Measurements from ENCODE around the gene NVL. TPM values are rescaled to one million over a fixed set of nuclear protein-coding genes. Genes with fewer than 3 reads are reported as not detected.

Gene NVL
- total RNA-seq, 1 experiment from 2014 or later = 33.4 TPM

DNA sequence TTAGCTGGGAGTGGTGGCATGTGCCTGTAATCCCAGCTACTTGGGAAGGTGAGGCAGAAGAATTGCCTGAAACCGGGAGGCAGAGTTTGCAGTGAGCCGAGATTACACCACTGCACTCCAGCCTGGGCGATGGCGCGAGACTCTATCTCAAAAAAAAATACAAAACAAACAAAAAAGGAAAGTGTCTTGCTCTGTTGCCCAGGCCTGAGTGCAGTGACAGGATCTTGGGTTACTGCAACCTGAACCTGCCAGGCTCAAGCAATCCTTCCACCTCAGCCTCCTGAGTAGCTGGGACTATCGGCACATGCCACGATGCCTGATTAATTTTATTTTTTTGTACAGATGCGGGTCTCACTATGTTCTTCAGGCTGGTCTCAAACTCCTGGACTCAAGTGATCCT lies 113.6 kb downstream of the NVL start:
- TF ChIP-seq RORB (CRISPR knock-in tag; IDR thresholded peaks at IDR 0.05) (no peak), GTF2I (CRISPR knock-in tag; conservative IDR thresholded peaks at IDR 0.05) (no peak), CREB1 (CRISPR knock-in tag; IDR thresholded peaks at IDR 0.05) (no peak), MYBL2 (CRISPR knock-in tag; IDR thresholded peaks at IDR 0.05) (no peak)
- TF ChIP-seq, protein P1, sequence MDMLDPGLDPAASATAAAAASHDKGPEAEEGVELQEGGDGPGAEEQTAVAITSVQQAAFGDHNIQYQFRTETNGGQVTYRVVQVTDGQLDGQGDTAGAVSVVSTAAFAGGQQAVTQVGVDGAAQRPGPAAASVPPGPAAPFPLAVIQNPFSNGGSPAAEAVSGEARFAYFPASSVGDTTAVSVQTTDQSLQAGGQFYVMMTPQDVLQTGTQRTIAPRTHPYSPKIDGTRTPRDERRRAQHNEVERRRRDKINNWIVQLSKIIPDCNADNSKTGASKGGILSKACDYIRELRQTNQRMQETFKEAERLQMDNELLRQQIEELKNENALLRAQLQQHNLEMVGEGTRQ (CRISPR knock-in tag; IDR thresholded peaks at IDR 0.05) = no peak
- no peak for DNase-seq (ENCODE audit: low spot score)
- POLR2A ChIA-PET = interaction anchor here (0.6 kb wide), 1 partner anchor 37 kb away, joined by 3 read pairs; no protein-coding TSS in a partner anchor
- no peaks in the 10 kb centered on the region for H3K36me3 Mint-ChIP-seq
- ATAC-seq = no peak
- H3K9me3 Mint-ChIP-seq = no peaks in the 10 kb centered on the region
- peaks cover 29% of the 10 kb centered on the region for H3K4me1 Mint-ChIP-seq
- no peak overlapping the region for H3K27ac Mint-ChIP-seq
- CTCF ChIA-PET = no interaction called here
- no peaks in the 10 kb centered on the region for H3K27me3 Mint-ChIP-seq (ENCODE audit: low read depth)
- no peak overlapping the region for H3K4me3 Mint-ChIP-seq

DNA sequence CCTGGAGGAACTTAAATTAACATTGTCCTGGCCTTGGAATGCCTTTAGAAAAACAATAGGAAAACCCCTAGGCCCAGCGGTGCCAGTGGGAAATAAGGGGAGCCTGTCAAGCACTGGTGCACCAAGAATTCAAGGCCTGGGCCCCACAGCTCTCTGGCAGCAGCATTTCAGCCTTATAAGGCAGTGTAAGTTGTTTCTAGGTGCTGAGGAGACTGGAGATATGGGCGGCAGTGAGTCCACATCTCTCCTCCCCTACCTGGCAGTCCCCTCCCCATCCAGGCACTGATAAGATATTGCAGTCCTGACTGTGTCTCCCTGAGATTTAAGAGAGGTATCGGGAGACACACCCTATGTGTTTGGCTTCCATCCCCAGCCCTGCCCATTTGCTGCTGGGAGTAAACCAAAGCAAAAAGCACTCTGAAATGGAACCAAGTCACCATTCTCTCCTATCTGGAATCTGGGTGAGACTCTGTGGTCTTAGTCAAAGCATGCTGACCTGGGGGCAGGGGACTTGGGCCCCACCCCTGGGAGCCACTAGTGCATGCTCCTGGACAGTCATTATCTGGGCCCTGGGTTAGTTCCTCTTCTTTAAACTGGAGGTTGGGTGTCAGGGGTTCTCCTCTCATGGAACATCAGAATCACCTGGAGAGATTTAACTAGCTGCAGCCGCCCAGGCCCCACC lies 116.4 kb downstream of the NVL start:
- ATAC-seq (peak; percentile 93), DNase-seq (ENCODE audit: low spot score) (peak; percentile 47)
- Mint-ChIP-seq H3K4me3 (no peak overlapping the region), H3K9me3 (no peaks in the 10 kb centered on the region), H3K36me3 (no peaks in the 10 kb centered on the region), H3K27ac (peak overlapping the region; percentile 81), H3K4me1 (peaks cover 21% of the 10 kb centered on the region), H3K27me3 (ENCODE audit: low read depth) (no peaks in the 10 kb centered on the region)
- POLR2A ChIA-PET = interaction anchor here (0.5 kb wide), 1 partner anchor 49 kb away, joined by 3 read pairs; no protein-coding TSS in a partner anchor
- CTCF ChIA-PET = interaction anchor here (1.0 kb wide), 1 partner anchor 23 kb away, joined by 3 read pairs; no protein-coding TSS in a partner anchor
- TF ChIP-seq MYBL2 (CRISPR knock-in tag; IDR thresholded peaks at IDR 0.05) (no peak), FOXJ3 (CRISPR knock-in tag; IDR thresholded peaks at IDR 0.05; ENCODE audit: borderline replicate concordance) (no peak), FOXK1 (CRISPR knock-in tag; IDR thresholded peaks at IDR 0.05) (no peak), ETV6 (CRISPR knock-in tag; IDR thresholded peaks at IDR 0.05) (no peak), EMX1 (CRISPR knock-in tag; IDR thresholded peaks at IDR 0.05) (no peak)
- TF ChIP-seq, protein P2, sequence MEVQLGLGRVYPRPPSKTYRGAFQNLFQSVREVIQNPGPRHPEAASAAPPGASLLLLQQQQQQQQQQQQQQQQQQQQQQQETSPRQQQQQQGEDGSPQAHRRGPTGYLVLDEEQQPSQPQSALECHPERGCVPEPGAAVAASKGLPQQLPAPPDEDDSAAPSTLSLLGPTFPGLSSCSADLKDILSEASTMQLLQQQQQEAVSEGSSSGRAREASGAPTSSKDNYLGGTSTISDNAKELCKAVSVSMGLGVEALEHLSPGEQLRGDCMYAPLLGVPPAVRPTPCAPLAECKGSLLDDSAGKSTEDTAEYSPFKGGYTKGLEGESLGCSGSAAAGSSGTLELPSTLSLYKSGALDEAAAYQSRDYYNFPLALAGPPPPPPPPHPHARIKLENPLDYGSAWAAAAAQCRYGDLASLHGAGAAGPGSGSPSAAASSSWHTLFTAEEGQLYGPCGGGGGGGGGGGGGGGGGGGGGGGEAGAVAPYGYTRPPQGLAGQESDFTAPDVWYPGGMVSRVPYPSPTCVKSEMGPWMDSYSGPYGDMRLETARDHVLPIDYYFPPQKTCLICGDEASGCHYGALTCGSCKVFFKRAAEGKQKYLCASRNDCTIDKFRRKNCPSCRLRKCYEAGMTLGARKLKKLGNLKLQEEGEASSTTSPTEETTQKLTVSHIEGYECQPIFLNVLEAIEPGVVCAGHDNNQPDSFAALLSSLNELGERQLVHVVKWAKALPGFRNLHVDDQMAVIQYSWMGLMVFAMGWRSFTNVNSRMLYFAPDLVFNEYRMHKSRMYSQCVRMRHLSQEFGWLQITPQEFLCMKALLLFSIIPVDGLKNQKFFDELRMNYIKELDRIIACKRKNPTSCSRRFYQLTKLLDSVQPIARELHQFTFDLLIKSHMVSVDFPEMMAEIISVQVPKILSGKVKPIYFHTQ (CRISPR knock-in tag; IDR thresholded peaks at IDR 0.05) = no peak
- TF ChIP-seq, protein P1 (CRISPR knock-in tag; IDR thresholded peaks at IDR 0.05) = no peak
- TF ChIP-seq, protein P3, sequence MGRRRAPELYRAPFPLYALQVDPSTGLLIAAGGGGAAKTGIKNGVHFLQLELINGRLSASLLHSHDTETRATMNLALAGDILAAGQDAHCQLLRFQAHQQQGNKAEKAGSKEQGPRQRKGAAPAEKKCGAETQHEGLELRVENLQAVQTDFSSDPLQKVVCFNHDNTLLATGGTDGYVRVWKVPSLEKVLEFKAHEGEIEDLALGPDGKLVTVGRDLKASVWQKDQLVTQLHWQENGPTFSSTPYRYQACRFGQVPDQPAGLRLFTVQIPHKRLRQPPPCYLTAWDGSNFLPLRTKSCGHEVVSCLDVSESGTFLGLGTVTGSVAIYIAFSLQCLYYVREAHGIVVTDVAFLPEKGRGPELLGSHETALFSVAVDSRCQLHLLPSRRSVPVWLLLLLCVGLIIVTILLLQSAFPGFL (CRISPR knock-in tag; IDR thresholded peaks at IDR 0.05; ENCODE audit: borderline replicate concordance) = no peak

DNA sequence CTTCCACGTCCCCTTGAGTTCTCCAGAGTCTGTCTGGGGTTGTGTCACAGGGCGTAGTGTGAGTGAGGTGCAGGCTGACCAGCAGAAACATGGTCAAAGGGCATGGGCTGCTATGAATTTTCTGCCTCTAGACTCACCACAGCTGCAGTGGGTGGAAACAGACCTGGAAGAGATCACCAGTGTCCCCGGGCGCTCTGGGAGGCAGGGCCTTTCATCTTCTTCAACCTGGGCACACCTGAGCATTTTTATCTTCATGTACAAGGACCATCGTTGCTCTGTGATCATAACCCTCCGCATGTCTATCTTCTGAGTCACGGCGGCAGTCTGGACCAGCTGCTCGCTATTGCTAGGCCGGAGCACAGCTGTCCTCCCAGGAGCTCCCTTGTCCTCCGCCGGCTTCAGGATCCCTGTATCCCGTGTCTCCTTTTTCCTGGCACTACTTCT lies 117.3 kb downstream of the NVL start:
- Mint-ChIP-seq H3K9me3 (no peaks in the 10 kb centered on the region), H3K27ac (peak overlapping the region; percentile 67), H3K27me3 (ENCODE audit: low read depth) (no peaks in the 10 kb centered on the region), H3K36me3 (no peaks in the 10 kb centered on the region), H3K4me1 (peaks cover 17% of the 10 kb centered on the region), H3K4me3 (no peak overlapping the region)
- POLR2A ChIA-PET = interaction anchor here (0.6 to 0.7 kb wide), 2 partner anchors 25 to 495 kb away, joined by 5 to 6 read pairs; no protein-coding TSS in a partner anchor
- no peak for ATAC-seq
- TF ChIP-seq GTF2I (CRISPR knock-in tag; conservative IDR thresholded peaks at IDR 0.05) (no peak), NFE2L1 (CRISPR knock-in tag; IDR thresholded peaks at IDR 0.05) (no peak), JAZF1 (CRISPR knock-in tag; IDR thresholded peaks at IDR 0.05) (no peak), ZBTB21 (CRISPR knock-in tag; IDR thresholded peaks at IDR 0.05; ENCODE audit: borderline replicate concordance) (no peak), ZNF423 (CRISPR knock-in tag; IDR thresholded peaks at IDR 0.05) (no peak), ZNF121 (CRISPR knock-in tag; IDR thresholded peaks at IDR 0.05) (no peak)
- TF ChIP-seq, protein P4, sequence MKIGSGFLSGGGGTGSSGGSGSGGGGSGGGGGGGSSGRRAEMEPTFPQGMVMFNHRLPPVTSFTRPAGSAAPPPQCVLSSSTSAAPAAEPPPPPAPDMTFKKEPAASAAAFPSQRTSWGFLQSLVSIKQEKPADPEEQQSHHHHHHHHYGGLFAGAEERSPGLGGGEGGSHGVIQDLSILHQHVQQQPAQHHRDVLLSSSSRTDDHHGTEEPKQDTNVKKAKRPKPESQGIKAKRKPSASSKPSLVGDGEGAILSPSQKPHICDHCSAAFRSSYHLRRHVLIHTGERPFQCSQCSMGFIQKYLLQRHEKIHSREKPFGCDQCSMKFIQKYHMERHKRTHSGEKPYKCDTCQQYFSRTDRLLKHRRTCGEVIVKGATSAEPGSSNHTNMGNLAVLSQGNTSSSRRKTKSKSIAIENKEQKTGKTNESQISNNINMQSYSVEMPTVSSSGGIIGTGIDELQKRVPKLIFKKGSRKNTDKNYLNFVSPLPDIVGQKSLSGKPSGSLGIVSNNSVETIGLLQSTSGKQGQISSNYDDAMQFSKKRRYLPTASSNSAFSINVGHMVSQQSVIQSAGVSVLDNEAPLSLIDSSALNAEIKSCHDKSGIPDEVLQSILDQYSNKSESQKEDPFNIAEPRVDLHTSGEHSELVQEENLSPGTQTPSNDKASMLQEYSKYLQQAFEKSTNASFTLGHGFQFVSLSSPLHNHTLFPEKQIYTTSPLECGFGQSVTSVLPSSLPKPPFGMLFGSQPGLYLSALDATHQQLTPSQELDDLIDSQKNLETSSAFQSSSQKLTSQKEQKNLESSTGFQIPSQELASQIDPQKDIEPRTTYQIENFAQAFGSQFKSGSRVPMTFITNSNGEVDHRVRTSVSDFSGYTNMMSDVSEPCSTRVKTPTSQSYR (CRISPR knock-in tag; IDR thresholded peaks at IDR 0.05) = no peak
- TF ChIP-seq, protein P5, sequence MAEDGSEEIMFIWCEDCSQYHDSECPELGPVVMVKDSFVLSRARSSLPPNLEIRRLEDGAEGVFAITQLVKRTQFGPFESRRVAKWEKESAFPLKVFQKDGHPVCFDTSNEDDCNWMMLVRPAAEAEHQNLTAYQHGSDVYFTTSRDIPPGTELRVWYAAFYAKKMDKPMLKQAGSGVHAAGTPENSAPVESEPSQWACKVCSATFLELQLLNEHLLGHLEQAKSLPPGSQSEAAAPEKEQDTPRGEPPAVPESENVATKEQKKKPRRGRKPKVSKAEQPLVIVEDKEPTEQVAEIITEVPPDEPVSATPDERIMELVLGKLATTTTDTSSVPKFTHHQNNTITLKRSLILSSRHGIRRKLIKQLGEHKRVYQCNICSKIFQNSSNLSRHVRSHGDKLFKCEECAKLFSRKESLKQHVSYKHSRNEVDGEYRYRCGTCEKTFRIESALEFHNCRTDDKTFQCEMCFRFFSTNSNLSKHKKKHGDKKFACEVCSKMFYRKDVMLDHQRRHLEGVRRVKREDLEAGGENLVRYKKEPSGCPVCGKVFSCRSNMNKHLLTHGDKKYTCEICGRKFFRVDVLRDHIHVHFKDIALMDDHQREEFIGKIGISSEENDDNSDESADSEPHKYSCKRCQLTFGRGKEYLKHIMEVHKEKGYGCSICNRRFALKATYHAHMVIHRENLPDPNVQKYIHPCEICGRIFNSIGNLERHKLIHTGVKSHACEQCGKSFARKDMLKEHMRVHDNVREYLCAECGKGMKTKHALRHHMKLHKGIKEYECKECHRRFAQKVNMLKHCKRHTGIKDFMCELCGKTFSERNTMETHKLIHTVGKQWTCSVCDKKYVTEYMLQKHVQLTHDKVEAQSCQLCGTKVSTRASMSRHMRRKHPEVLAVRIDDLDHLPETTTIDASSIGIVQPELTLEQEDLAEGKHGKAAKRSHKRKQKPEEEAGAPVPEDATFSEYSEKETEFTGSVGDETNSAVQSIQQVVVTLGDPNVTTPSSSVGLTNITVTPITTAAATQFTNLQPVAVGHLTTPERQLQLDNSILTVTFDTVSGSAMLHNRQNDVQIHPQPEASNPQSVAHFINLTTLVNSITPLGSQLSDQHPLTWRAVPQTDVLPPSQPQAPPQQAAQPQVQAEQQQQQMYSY (CRISPR knock-in tag; IDR thresholded peaks at IDR 0.05) = no peak
- CTCF ChIA-PET = interaction anchor here (1.5 kb wide), 1 partner anchor 162 kb away, joined by 4 read pairs; no protein-coding TSS in a partner anchor
- DNase-seq (ENCODE audit: low spot score) = no peak

Data from WTC11 (cell line).